ENCODE results near the gene PYCR2.

- no peak for TF ChIP-seq CTCF (conservative IDR thresholded peaks at IDR 0.05; ENCODE audit: low read length)
- no peak for TF ChIP-seq EZH2phosphoT487 (IDR thresholded peaks at IDR 0.05; ENCODE audit: borderline replicate concordance, low read depth, low read length)
These were observed 21.5 kb upstream of the PYCR2 start for GRCh38 chr1:225945564-225945963.
